GM12801 (cell line): ENCODE measurements around the gene C1orf216.

ENCODE experiments used
- TF ChIP-seq, protein P1 (sequence below): IDR thresholded peaks from one replicate; pipeline ENCODE4 v1.5.1; 2011; ENCODE audit warnings: control low read depth; ENCODE audit not compliant: insufficient read length; ENCODE audit errors: extremely low read depth

C1orf216 gene, protein sequence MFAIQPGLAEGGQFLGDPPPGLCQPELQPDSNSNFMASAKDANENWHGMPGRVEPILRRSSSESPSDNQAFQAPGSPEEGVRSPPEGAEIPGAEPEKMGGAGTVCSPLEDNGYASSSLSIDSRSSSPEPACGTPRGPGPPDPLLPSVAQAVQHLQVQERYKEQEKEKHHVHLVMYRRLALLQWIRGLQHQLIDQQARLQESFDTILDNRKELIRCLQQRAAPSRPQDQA

DNA sequence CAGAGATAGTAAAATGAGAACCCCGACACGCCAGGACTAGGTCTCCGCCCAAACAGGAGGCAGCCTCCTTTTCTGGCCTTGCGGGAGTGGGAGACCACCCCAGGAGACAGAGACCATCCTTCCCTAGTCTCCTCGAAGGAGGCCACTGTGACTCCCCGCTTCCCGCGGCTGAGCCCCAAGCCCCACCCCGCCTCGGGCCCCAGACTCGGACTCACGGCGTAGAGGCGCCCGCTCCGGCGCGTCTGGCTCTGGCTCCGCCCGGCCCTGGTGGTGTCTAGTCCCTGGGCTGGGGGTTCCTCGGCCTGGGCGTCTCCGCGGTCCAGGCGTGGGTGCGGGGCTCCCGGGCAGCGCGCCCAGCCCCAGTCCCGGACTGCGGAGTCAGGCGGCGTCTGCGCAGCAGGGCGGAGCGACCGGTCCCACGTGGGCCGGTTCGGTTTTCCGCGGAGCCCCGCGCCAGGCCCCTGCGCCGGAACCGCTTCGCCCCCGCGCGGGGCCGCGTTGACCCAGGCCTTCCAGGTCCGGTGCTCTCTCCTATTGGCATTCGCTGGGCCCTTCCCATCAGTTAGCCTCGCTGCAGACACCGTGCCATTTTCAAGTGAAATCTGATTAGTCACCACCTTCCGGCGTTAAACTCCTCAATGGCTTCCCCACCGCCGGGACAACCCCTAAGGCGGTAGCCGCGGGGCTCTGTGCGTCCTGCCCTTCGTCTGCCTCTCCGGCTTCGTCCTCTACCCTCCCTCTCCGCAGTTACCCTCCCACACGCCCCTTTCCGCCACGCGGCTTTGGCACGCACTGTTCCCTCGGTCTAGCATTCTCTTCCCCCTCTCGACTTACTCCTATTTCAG lies at the start of gene C1orf216:
TSS of gene C1orf216 (minus strand) at position 393 of the 845 bp plus-strand sequence. CDS start 2,563 bp downstream, outside the sequence.
- TF ChIP-seq, protein P1, sequence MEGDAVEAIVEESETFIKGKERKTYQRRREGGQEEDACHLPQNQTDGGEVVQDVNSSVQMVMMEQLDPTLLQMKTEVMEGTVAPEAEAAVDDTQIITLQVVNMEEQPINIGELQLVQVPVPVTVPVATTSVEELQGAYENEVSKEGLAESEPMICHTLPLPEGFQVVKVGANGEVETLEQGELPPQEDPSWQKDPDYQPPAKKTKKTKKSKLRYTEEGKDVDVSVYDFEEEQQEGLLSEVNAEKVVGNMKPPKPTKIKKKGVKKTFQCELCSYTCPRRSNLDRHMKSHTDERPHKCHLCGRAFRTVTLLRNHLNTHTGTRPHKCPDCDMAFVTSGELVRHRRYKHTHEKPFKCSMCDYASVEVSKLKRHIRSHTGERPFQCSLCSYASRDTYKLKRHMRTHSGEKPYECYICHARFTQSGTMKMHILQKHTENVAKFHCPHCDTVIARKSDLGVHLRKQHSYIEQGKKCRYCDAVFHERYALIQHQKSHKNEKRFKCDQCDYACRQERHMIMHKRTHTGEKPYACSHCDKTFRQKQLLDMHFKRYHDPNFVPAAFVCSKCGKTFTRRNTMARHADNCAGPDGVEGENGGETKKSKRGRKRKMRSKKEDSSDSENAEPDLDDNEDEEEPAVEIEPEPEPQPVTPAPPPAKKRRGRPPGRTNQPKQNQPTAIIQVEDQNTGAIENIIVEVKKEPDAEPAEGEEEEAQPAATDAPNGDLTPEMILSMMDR, result no peak

DNA sequence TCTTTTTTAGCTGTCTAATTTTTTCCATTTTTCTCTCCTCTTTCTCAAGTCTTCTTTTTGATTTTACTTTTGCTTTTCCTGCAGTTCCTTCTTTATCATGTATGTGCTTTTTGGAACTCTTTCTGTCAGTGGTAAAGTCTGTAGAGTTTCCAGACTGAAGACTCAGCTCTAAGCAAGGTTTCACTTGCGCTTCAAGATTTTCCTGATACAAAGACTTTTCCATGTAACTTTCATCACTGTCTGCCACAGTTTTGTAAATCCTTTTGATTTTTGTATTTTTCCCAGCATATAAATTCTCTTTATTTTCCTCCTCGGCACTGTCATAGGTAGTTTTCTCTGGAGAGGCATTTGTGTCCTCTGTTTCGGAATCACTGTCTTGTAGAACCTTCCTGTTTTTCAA lies 45.6 kb upstream of the C1orf216 start:
- TF ChIP-seq, protein P1, result no peak

DNA sequence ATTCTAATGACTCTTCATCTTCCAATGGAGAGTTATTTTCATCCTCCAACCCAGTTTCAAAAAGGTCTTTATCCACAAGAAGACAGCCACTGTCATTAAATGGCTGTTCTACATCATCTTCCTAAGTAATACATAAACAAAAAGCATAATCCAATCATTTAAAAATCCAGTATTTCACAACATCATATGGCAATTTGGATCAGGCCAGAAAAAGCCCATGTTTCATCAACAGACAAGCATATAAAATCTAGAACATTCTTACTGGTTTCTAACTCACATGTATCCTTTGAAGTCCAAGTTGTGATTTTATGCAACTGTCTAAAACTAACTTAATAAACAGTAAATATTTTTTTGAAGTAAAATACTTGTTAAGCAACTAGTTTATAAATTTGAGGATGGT lies 44.5 kb upstream of the C1orf216 start:
- TF ChIP-seq, protein P1, result no peak

DNA sequence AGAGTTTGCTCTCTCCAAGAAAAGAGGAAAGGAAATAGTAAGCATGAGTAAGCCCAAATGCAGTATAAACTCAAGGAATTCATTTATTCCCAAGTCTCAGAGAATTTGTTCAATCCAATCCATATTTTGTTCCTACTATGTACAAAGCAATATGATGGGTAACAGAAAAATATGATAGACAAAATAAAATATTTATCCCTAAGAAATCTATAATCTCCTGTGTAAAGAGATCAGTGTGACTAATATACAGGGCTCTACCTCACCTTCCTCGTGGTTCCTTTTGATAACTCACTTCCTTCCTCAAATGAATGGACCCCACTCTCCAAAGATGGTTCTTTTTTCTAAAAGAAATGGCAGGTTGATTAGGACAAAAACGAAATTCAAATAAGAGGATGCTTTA lies 43.5 kb upstream of the C1orf216 start:
- TF ChIP-seq, protein P1, result no peak

DNA sequence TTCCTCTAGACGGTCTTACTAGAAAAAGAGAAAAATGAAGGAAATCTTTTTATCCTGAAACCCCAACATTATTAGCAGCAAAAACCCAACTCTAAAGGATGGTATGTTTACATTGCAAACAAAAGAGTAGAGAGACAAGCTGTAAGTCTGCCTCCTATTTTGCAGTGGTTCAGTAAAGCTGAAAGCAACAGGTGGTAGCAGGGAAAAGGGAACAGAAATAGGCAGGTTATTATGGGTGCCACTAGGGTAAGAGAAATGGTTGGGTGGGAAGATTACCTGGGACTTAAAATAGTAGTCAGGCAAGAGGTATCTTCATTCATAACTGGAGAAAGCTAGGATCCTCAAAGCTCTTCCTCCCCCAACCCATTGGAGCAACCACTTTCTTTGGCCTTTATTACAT lies 37.4 kb upstream of the C1orf216 start:
- TF ChIP-seq, protein P1, result no peak

DNA sequence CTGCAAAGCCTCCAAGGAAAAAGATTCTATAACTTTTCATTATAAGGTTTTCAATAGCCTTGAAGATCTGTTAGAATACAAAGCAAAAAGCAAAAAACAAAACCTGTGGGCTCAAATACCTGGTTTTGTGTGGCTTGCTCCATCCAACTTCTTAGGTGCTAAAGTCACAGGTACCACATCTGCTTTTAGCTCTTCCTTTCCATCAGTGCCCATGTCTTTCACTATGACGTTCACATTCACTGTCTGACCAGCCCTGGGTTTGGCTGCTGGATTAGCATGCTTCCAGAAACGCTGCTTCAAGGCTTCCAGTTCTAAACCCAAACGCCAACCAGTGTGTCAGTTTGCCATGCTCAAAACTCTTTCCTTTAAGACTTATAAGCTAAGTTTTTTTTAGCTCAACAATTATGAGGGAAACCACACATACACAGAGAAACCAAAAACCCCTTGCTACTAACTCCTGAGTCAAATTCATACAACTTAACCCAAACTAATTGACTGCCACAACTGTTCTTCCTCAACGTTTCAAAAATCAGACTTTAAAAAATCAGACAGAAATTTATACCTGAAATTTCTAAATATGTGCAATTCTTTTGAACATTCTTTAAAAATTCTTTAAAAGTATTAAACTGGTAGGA lies 35.1 kb upstream of the C1orf216 start:
- TF ChIP-seq, protein P1, result no peak

DNA sequence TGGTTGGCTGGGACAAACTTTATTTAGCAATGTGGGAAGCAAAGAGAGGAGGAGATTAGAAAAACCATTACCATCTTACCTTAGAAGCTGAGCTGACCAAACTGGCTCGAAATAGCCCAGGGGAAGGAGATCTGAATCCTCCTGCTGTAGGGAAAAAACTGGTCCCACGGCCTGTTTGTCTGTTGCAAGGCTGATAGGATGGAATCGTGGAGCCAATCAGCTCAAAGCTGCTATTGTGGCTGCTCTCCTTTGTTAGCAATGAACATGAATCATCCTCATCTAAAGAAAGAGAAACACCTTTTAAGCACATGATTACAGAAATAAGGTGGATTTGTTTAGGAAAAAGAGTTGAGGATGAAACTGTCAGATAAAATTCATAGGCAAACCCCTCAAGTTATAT lies 29.6 kb upstream of the C1orf216 start:
- TF ChIP-seq, protein P1, result no peak
